Thyroid gland (tissue), 4 donors: ENCODE data around the gene NCAN. TPM values are rescaled to one million over a fixed set of nuclear protein-coding genes. Genes with fewer than 3 reads are reported as not detected.

Experiments
- DNase-seq, 2 donors: peaks; one replicate each; pipeline ENCODE4 v3.0.0-alpha.2; 2019
- H3K27ac ChIP-seq, 3 donors: fragments of 200-600 bp; sonication (generic); 1 replicate in 2 of 3; 2 replicates in 1 of 3; pipeline ENCODE4 v1.5.1; 2016 to 2019; ENCODE audit warnings: mild to moderate bottlenecking in 1 of 3, moderate library complexity in 1 of 3
- H3K27me3 ChIP-seq: fragments of 200-600 bp; sonication (generic); one replicate; pipeline ENCODE4 v1.5.1; 2019
- H3K36me3 ChIP-seq, 2 donors: fragments of 200-600 bp; sonication (generic); one replicate each; pipeline ENCODE4 v1.5.1; 2016 to 2019
- H3K4me1 ChIP-seq, 2 donors: fragments of 200-600 bp; sonication (generic); one replicate each; pipeline ENCODE4 v1.5.1; 2017 to 2019
- H3K4me3 ChIP-seq, 3 donors: fragments of 200-600 bp; sonication (generic); replicated peaks in 1 of 3; 1 replicate in 2 of 3; 2 replicates in 1 of 3; pipeline ENCODE4 v1.5.1; 2016; ENCODE audit warnings: mild to moderate bottlenecking in 1 of 3
- H3K9me3 ChIP-seq: fragments of 200-600 bp; sonication (generic); one replicate; pipeline ENCODE4 v1.5.1; 2017
- POLR2A ChIP-seq, 2 donors: fragments of 450-650 bp; IDR thresholded peaks; one replicate each; pipeline ENCODE4 v1.6.1; 2017; ENCODE audit warnings: antibody characterized with exemption in 2 of 2, mild to moderate bottlenecking in 2 of 2, moderate library complexity in 1 of 2
- WGBS, 2 donors: methylation state at CpG; one replicate each; pipeline ENCODE4 v1.1.5; 2017; 5-methylcytosine and 5-hydroxymethylcytosine counted together
- intact Hi-C: fragments of 100-400 bp; cut with DNase I; formaldehyde crosslinking; loops from one replicate; pipeline ENCODE4 v1.15.1; 2023
- total RNA-seq, 4 donors: library from RNA; depleted of rRNA; stranded (reverse); fragments of >200 nt; gene quantifications; one replicate each; pipeline ENCODE4 v1.2.3, GENCODE V29; 2016
- TF ChIP-seq, protein P1 (sequence below), 6 experiments: fragments of 200-600 bp in 3 of 6; fragments of 450-650 bp in 3 of 6; sonication (generic) in 3 of 6; IDR thresholded peaks; one replicate each; pipeline ENCODE4 v1.5.1; 2016 to 2019; ENCODE audit warnings: antibody characterized with exemption in 6 of 6, mild to moderate bottlenecking in 2 of 6, inconsistent platforms in 1 of 6, moderate library complexity in 1 of 6

NCAN gene
- total RNA-seq, 4 donors from 2014 or later = 0.44 TPM; not detected in 3

DNA sequence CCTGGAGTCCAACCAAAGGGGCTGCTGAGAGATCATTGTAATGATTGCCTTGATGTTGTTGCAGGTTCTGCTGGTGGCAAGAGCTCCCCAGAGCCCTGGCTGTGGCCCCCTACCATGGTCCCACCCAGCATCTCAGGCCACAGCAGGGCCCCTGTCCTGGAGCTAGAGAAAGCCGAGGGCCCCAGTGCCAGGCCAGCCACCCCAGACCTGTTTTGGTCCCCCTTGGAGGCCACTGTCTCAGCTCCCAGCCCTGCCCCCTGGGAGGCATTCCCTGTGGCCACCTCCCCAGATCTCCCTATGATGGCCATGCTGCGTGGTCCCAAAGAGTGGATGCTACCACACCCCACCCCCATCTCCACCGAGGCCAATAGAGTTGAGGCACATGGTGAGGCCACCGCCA lies 15.5 kb downstream of the NCAN start:
- TF ChIP-seq POLR2A (IDR thresholded peaks at IDR 0.05) = no peak
- TF ChIP-seq, protein P1, sequence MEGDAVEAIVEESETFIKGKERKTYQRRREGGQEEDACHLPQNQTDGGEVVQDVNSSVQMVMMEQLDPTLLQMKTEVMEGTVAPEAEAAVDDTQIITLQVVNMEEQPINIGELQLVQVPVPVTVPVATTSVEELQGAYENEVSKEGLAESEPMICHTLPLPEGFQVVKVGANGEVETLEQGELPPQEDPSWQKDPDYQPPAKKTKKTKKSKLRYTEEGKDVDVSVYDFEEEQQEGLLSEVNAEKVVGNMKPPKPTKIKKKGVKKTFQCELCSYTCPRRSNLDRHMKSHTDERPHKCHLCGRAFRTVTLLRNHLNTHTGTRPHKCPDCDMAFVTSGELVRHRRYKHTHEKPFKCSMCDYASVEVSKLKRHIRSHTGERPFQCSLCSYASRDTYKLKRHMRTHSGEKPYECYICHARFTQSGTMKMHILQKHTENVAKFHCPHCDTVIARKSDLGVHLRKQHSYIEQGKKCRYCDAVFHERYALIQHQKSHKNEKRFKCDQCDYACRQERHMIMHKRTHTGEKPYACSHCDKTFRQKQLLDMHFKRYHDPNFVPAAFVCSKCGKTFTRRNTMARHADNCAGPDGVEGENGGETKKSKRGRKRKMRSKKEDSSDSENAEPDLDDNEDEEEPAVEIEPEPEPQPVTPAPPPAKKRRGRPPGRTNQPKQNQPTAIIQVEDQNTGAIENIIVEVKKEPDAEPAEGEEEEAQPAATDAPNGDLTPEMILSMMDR (IDR thresholded peaks at IDR 0.05) = no peak
- H3K36me3 ChIP-seq = no peaks in the 10 kb centered on the region
- DNase-seq = no peak
- intact Hi-C loops = loop anchor here (10.0 kb wide), 1 partner anchor 82 kb away; no protein-coding TSS in a partner anchor
- H3K4me1 ChIP-seq = peaks cover 0 to 8% of the 10 kb centered on the region in 2 donors
- WGBS, 2 donors = 83% methylated on average over 2 of the region's 4 CpGs; no CpG with 5 or more reads in 1 of the 2 donors
- H3K4me3 ChIP-seq = no peak overlapping the region
- no peak overlapping the region for H3K27ac ChIP-seq
- H3K9me3 ChIP-seq = no peaks in the 10 kb centered on the region
- H3K27me3 ChIP-seq = no peaks in the 10 kb centered on the region

DNA sequence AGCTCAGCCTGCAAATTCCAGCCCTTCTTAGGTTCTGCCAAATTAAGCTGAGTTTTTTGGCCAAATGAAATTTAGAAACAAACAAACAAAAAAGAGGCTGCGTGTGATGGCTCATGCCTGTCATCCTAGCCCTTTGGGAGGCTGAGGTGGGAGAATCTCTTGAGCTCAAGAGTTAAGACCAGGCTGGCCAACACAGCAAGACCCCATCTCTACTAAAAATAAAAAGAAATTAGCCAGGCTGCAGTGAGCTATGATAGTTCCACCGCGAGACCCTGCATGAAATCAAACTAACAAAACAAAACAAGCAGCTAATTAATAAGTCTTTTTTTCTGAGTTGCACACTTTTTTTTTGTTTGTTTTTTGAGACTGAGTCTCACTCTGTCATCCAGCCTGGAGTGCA lies 17.9 kb downstream of the NCAN start:
- no peak overlapping the region for H3K4me3 ChIP-seq
- H3K9me3 ChIP-seq = peaks cover 3% of the 10 kb centered on the region
- H3K4me1 ChIP-seq = peaks cover 0 to 6% of the 10 kb centered on the region in 2 donors
- intact Hi-C loops = loop anchor here (10.0 kb wide), 1 partner anchor 85 kb away; no protein-coding TSS in a partner anchor
- no peaks in the 10 kb centered on the region for H3K36me3 ChIP-seq
- WGBS, 2 donors = 77 to 85% methylated on average over 3 of the region's 3 CpGs
- DNase-seq = no peak
- TF ChIP-seq POLR2A (IDR thresholded peaks at IDR 0.05) = no peak
- TF ChIP-seq, protein P1 (IDR thresholded peaks at IDR 0.05) = no peak
- no peak overlapping the region for H3K27ac ChIP-seq
- H3K27me3 ChIP-seq = no peaks in the 10 kb centered on the region

DNA sequence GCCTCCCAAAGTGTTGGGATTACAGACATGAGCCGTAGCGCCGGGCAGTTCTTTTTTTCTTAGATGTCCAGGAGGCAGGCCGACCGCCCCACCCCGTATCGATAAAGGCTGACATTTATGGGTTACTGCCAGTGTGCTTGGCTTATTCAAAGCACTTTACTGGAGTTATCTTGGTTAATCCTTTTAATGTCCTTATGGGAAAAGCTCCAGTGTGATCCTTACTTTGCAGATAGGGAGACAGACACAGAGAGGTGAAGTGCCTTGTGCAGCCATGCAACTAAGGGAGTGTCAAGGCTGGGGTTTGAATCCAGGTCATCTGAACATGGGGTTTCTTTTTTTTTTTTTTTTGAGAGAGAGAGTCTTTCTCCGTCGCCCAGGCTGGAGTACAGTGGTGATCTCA lies 19.2 kb downstream of the NCAN start:
- WGBS, 2 donors = 82 to 91% methylated on average over 9 of the region's 9 CpGs
- Histone ChIP-seq H3K4me1 (no peaks in the 10 kb centered on the region), H3K36me3 (no peaks in the 10 kb centered on the region), H3K27me3 (no peaks in the 10 kb centered on the region), H3K4me3 (no peak overlapping the region), H3K9me3 (peaks cover 3% of the 10 kb centered on the region), H3K27ac (no peak overlapping the region)
- DNase-seq = no peak
- intact Hi-C loops = no loop called here
- TF ChIP-seq, protein P1 (IDR thresholded peaks at IDR 0.05) = no peak
- TF ChIP-seq POLR2A (IDR thresholded peaks at IDR 0.05) = no peak

DNA sequence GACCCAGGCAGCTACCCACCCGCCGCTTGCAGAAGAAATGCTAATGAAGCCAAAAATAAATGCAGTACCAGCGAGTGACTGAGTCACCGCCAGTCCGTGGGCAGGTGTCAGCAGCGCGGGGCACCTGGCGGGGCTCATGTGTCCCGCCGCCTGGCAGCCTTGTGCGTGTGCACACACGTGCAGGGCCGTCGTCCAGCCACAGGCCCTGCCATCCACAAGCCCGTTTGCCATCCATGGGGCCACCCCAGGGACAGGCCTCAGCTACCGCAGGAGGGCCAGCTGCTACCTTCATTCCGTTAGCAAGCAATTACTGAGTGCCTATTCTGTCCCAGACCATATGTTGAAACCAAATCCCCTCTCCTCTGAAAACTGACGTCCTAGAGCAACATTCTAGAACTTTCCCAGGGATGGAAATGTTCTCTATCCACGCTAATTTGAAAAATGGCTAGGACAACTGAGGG lies 20.5 kb downstream of the NCAN start:
- H3K27me3 ChIP-seq = no peaks in the 10 kb centered on the region
- peaks cover 3% of the 10 kb centered on the region for H3K9me3 ChIP-seq
- H3K4me3 ChIP-seq = no peak overlapping the region
- 69 to 81% methylated on average over 13 to 17 of the region's 19 CpGs for WGBS, 2 donors
- DNase-seq = no peak
- no peak overlapping the region for H3K27ac ChIP-seq
- intact Hi-C loops = no loop called here
- H3K36me3 ChIP-seq = no peaks in the 10 kb centered on the region
- no peaks in the 10 kb centered on the region for H3K4me1 ChIP-seq
- TF ChIP-seq, protein P1 (IDR thresholded peaks at IDR 0.05) = no peak
- TF ChIP-seq POLR2A (IDR thresholded peaks at IDR 0.05) = no peak

DNA sequence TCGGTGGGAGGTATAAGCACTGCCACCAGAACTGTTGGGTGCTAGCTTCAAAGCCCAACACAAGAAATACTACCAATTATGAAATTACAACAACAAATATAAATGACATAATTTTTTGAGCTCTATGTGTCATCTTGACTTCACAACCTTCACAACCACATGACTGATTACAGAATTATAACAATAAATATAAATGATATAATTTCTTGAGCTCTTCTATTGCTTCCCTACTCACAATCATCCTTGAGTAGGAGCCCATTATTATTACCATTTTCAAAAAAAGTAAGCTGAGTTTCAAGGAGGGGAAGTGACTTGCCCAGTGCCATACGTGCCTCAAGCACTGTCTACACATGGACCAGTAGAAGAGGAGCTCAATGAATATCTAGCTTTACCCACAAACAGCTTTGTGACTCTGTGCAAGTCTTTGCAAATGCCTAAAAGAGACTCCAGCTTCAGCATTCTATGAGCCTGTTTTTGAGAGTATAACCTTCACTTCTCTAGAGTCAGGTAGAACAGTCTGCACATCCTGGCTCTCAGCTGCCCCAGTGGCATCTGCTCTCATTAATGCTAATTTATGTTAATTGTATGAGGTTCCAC lies 22.6 kb downstream of the NCAN start:
- TF ChIP-seq, protein P1 (IDR thresholded peaks at IDR 0.05) = no peak
- TF ChIP-seq POLR2A (IDR thresholded peaks at IDR 0.05) = no peak
- no peak for DNase-seq
- no peaks in the 10 kb centered on the region for H3K27me3 ChIP-seq
- H3K4me1 ChIP-seq = no peaks in the 10 kb centered on the region
- no peak overlapping the region for H3K4me3 ChIP-seq
- intact Hi-C loops = no loop called here
- no peaks in the 10 kb centered on the region for H3K36me3 ChIP-seq
- WGBS, 2 donors = 76 to 88% methylated on average over 2 of the region's 2 CpGs
- no peak overlapping the region for H3K27ac ChIP-seq
- H3K9me3 ChIP-seq = peaks cover 3% of the 10 kb centered on the region
